ENCODE measurements around the gene TNNT1. TPM values are rescaled to one million over a fixed set of nuclear protein-coding genes. Genes with fewer than 3 reads are reported as not detected.

Gene TNNT1
- total RNA-seq, 1 donor from 2014 or later: 0.62 TPM

- no peaks in the 10 kb centered on the region for H3K9me3 Mint-ChIP-seq (ENCODE audit: low read depth)
- H3K4me1 Mint-ChIP-seq (ENCODE audit: low read depth): peaks cover 12% of the 10 kb centered on the region
- peak overlapping the region; percentile 76 for H3K27ac Mint-ChIP-seq (ENCODE audit: unreplicated experiment)
- H3K36me3 Mint-ChIP-seq (ENCODE audit: low read depth): no peaks in the 10 kb centered on the region
- peak overlapping the region; percentile 72 for H3K4me3 Mint-ChIP-seq (ENCODE audit: unreplicated experiment)
- DNase-seq (ENCODE audit: low spot score): no peak
- peaks cover 36% of the 10 kb centered on the region for H3K27me3 Mint-ChIP-seq (ENCODE audit: low read depth)
- TF ChIP-seq, protein P1, sequence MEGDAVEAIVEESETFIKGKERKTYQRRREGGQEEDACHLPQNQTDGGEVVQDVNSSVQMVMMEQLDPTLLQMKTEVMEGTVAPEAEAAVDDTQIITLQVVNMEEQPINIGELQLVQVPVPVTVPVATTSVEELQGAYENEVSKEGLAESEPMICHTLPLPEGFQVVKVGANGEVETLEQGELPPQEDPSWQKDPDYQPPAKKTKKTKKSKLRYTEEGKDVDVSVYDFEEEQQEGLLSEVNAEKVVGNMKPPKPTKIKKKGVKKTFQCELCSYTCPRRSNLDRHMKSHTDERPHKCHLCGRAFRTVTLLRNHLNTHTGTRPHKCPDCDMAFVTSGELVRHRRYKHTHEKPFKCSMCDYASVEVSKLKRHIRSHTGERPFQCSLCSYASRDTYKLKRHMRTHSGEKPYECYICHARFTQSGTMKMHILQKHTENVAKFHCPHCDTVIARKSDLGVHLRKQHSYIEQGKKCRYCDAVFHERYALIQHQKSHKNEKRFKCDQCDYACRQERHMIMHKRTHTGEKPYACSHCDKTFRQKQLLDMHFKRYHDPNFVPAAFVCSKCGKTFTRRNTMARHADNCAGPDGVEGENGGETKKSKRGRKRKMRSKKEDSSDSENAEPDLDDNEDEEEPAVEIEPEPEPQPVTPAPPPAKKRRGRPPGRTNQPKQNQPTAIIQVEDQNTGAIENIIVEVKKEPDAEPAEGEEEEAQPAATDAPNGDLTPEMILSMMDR (IDR thresholded peaks at IDR 0.05): no peak
Measured at GRCh38 chr19:55178781-55179599, 30.0 kb upstream of the TNNT1 start.

DNA sequence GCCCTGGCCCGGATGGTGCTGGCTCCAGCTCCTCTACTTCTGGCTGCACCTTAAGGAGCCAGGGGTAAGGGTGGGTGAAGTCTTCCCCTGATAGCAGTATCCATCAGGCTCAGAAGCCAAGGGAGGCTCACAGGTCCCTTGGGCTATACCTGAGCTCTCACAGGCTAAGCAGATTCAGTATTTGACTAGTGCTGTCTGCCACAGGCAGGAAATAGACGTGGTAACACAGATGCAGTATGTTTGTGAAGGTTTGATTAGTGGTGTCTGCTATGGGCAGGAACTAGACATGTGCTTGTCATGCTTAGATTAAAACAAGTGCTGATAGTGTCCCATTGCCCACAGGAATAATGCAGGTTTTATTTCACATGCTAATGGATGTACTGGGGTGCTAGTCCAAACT lies 27.1 kb upstream of the TNNT1 start:
- Mint-ChIP-seq H3K4me3 (ENCODE audit: unreplicated experiment) (no peak overlapping the region), H3K4me1 (ENCODE audit: low read depth) (peaks cover 24% of the 10 kb centered on the region), H3K9me3 (ENCODE audit: low read depth) (no peaks in the 10 kb centered on the region), H3K27me3 (ENCODE audit: low read depth) (peaks cover 31% of the 10 kb centered on the region), H3K36me3 (ENCODE audit: low read depth) (no peaks in the 10 kb centered on the region), H3K27ac (ENCODE audit: unreplicated experiment) (no peak overlapping the region)
- TF ChIP-seq, protein P1 (IDR thresholded peaks at IDR 0.05): no peak
- DNase-seq (ENCODE audit: low spot score): no peak

DNA sequence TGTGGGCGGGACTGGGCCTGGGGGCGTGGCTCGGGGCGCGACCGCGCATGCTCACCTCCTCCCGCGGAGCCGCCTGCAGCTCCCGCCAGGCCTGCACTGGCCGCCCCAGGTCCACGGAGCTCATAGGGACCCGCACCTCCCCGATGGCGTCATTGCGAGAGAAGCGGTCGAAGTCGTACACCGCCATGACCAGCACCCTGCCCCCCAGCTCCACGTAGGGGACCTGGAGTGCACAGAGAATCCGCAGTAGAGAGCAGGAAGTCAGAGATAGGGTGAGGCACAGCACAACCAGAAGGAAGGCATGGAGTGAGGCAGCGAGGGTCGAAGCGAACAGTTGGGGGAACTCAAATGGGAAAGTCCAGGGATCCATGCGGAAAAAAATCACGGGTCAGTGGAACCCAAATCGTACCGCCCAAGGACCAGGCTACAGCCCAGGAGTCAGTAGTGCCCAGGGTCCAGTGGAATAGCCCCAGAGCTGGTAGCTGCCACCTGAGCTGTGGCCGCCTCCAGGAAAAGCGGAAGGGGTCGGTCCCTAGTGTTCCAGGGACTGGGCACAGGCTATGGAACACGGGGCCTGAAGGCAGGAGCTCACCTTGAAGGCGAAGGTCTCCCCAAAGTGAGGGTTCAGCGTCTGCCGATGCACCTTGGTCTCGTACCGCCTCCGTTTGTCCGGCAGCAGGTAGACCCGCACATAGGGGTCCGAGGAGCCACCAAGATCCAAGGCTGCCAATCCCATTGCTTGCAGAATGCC lies 26.3 kb upstream of the TNNT1 start:
- no peaks in the 10 kb centered on the region for H3K36me3 Mint-ChIP-seq (ENCODE audit: low read depth)
- no peak overlapping the region for H3K27ac Mint-ChIP-seq (ENCODE audit: unreplicated experiment)
- TF ChIP-seq, protein P1 (IDR thresholded peaks at IDR 0.05): no peak
- no peak overlapping the region for H3K4me3 Mint-ChIP-seq (ENCODE audit: unreplicated experiment)
- no peak for DNase-seq (ENCODE audit: low spot score)
- no peaks in the 10 kb centered on the region for H3K9me3 Mint-ChIP-seq (ENCODE audit: low read depth)
- H3K27me3 Mint-ChIP-seq (ENCODE audit: low read depth): peaks cover 27% of the 10 kb centered on the region
- peaks cover 23% of the 10 kb centered on the region for H3K4me1 Mint-ChIP-seq (ENCODE audit: low read depth)

DNA sequence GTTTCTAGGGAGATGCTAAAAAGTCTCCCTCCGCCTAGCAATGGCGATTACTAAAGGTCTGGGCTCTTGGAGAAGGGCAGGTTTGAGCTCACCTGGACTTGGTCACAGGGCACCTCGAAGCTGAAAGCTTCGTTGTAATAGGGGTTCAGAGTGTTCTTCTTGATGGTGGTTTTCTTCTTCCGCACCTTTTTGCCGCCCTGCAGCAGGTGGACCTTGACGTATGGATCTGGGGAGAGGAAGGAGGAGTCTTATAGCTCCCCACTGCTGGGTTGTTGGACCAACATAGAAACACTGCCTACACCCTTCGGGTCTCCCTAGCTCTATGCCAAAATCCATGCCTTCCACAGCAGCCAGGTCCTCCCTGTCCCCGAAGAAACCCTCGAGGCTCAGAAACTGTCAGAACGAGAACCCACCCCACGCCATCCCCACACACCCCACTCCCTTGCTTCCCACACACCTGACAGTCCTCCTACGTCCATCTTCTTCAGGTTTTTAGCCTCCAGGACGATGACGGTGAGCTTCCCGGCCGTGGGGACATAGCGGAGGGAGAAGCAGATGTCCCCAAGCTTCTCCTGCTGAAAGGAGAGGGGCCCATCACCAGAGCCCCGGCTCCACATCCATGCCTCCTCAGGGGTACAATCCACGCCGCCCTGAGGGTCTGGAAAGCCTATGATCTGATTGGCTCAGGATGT lies 25.6 kb upstream of the TNNT1 start:
- Mint-ChIP-seq H3K4me1 (ENCODE audit: low read depth) (peaks cover 18% of the 10 kb centered on the region), H3K27ac (ENCODE audit: unreplicated experiment) (no peak overlapping the region), H3K27me3 (ENCODE audit: low read depth) (peaks cover 30% of the 10 kb centered on the region), H3K9me3 (ENCODE audit: low read depth) (no peaks in the 10 kb centered on the region), H3K4me3 (ENCODE audit: unreplicated experiment) (no peak overlapping the region), H3K36me3 (ENCODE audit: low read depth) (no peaks in the 10 kb centered on the region)
- TF ChIP-seq, protein P1 (IDR thresholded peaks at IDR 0.05): no peak
- no peak for DNase-seq (ENCODE audit: low spot score)
